HG02678 (cell line): ENCODE data around the gene VIPR1.
"Not testable (repeated sequence)": the region's sequence is repeated elsewhere in the genome, so short reads cannot be mapped to it uniquely, and the experiment has no call there.

Experiments
- ATAC-seq: cut with Tn5 transposase; IDR thresholded peaks from one replicate; pipeline ENCODE4 v1.9.1; 2021; ENCODE audit warnings: mild to moderate bottlenecking, moderate library complexity; ENCODE audit not compliant: unreplicated experiment

VIPR1 gene

GRCh38 chr3:42530073-42530472 lies 27.6 kb downstream of the VIPR1 start:
- ATAC-seq: no peak

- no peak for ATAC-seq
Measured at GRCh38 chr3:42531470-42531869, 29.0 kb downstream of the VIPR1 start.

- ATAC-seq: no peak
Measured at GRCh38 chr3:42532229-42532628, 29.8 kb downstream of the VIPR1 start.

GRCh38 chr3:42533161-42533897 lies 30.9 kb downstream of the VIPR1 start:
- no peak for ATAC-seq

GRCh38 chr3:42535981-42536784 lies 33.7 kb downstream of the VIPR1 start:
- ATAC-seq: no peak

GRCh38 chr3:42537350-42537749 lies 34.9 kb downstream of the VIPR1 start:
- no peak for ATAC-seq

GRCh38 chr3:42539871-42540714 lies 37.6 kb downstream of the VIPR1 start:
- ATAC-seq: peak; percentile 57

- no peak for ATAC-seq
Measured at GRCh38 chr3:42541079-42541478, 38.6 kb downstream of the VIPR1 start.

- ATAC-seq: no peak
Measured at GRCh38 chr3:42544492-42545283, 42.2 kb downstream of the VIPR1 start.

- ATAC-seq: no peak
Measured at GRCh38 chr3:42545284-42545900, 42.9 kb downstream of the VIPR1 start.

GRCh38 chr3:42546691-42547213 lies 44.3 kb downstream of the VIPR1 start:
- no peak for ATAC-seq

GRCh38 chr3:42547401-42547945 lies 45.0 kb downstream of the VIPR1 start:
- peak; percentile 62 for ATAC-seq

GRCh38 chr3:42549131-42549530 lies 46.7 kb downstream of the VIPR1 start:
- no peak for ATAC-seq

- no peak for ATAC-seq
Measured at GRCh38 chr3:42550250-42550649, 47.8 kb downstream of the VIPR1 start.

- no peak for ATAC-seq
Measured at GRCh38 chr3:42552830-42553229, 50.4 kb downstream of the VIPR1 start.

GRCh38 chr3:42556089-42556632 lies 53.7 kb downstream of the VIPR1 start:
- peak; percentile 97 for ATAC-seq

- not testable (repeated sequence) for ATAC-seq
Measured at GRCh38 chr3:42556817-42557216, 54.4 kb downstream of the VIPR1 start.

- no peak for ATAC-seq
Measured at GRCh38 chr3:42557854-42558253, 55.4 kb downstream of the VIPR1 start.
